Measurements from ENCODE around the gene FBXO7. TPM values are rescaled to one million over a fixed set of nuclear protein-coding genes. Genes with fewer than 3 reads are reported as not detected.
"Not testable (repeated sequence)": the region's sequence is repeated elsewhere in the genome, so short reads cannot be mapped to it uniquely, and the experiment has no call there.

The FBXO7 gene
- total and polyA plus RNA-seq, 2 experiments from 2014 or later: 38.6 to 68.5 TPM

DNA sequence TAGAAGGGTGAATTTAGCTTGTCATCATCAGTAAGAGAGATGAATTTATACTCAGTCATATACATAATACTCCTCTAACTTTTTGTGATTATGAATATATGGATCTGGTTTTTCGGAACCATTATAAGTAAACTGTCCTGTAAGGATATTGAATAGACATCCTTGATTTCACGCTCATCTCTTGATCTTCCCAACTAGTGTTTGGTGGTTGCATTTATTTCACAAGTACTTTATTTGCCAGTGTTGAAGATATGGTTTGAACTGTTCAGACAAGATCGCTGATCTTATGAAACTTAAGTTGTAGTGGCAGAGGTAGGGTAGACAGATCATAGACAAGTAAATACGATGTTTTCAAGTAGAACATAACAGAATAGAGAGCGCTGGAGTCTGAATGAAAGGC, 3.0 kb downstream of the FBXO7 start:
- no peak for TF ChIP-seq POLR2AphosphoS5 (IDR thresholded peaks at IDR 0.05; ENCODE audit: low read depth)
- TF ChIP-seq ZNF331 (CRISPR knock-in tag; IDR thresholded peaks at IDR 0.05; ENCODE audit: low read depth): no peak
- TF ChIP-seq, protein P1, sequence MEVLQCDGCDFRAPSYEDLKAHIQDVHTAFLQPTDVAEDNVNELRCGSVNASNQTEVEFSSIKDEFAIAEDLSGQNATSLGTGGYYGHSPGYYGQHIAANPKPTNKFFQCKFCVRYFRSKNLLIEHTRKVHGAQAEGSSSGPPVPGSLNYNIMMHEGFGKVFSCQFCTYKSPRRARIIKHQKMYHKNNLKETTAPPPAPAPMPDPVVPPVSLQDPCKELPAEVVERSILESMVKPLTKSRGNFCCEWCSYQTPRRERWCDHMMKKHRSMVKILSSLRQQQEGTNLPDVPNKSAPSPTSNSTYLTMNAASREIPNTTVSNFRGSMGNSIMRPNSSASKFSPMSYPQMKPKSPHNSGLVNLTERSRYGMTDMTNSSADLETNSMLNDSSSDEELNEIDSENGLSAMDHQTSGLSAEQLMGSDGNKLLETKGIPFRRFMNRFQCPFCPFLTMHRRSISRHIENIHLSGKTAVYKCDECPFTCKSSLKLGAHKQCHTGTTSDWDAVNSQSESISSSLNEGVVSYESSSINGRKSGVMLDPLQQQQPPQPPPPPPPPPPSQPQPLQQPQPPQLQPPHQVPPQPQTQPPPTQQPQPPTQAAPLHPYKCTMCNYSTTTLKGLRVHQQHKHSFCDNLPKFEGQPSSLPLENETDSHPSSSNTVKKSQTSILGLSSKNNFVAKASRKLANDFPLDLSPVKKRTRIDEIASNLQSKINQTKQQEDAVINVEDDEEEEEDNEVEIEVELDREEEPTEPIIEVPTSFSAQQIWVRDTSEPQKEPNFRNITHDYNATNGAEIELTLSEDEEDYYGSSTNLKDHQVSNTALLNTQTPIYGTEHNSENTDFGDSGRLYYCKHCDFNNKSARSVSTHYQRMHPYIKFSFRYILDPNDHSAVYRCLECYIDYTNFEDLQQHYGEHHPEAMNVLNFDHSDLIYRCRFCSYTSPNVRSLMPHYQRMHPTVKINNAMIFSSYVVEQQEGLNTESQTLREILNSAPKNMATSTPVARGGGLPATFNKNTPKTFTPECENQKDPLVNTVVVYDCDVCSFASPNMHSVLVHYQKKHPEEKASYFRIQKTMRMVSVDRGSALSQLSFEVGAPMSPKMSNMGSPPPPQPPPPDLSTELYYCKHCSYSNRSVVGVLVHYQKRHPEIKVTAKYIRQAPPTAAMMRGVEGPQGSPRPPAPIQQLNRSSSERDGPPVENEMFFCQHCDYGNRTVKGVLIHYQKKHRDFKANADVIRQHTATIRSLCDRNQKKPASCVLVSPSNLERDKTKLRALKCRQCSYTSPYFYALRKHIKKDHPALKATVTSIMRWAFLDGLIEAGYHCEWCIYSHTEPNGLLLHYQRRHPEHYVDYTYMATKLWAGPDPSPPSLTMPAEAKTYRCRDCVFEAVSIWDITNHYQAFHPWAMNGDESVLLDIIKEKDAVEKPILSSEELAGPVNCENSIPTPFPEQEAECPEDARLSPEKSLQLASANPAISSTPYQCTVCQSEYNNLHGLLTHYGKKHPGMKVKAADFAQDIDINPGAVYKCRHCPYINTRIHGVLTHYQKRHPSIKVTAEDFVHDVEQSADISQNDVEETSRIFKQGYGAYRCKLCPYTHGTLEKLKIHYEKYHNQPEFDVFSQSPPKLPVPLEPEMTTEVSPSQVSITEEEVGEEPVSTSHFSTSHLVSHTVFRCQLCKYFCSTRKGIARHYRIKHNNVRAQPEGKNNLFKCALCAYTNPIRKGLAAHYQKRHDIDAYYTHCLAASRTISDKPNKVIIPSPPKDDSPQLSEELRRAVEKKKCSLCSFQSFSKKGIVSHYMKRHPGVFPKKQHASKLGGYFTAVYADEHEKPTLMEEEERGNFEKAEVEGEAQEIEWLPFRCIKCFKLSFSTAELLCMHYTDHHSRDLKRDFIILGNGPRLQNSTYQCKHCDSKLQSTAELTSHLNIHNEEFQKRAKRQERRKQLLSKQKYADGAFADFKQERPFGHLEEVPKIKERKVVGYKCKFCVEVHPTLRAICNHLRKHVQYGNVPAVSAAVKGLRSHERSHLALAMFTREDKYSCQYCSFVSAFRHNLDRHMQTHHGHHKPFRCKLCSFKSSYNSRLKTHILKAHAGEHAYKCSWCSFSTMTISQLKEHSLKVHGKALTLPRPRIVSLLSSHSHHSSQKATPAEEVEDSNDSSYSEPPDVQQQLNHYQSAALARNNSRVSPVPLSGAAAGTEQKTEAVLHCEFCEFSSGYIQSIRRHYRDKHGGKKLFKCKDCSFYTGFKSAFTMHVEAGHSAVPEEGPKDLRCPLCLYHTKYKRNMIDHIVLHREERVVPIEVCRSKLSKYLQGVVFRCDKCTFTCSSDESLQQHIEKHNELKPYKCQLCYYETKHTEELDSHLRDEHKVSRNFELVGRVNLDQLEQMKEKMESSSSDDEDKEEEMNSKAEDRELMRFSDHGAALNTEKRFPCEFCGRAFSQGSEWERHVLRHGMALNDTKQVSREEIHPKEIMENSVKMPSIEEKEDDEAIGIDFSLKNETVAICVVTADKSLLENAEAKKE (CRISPR knock-in tag; IDR thresholded peaks at IDR 0.05): no peak
- TF ChIP-seq, protein P2, sequence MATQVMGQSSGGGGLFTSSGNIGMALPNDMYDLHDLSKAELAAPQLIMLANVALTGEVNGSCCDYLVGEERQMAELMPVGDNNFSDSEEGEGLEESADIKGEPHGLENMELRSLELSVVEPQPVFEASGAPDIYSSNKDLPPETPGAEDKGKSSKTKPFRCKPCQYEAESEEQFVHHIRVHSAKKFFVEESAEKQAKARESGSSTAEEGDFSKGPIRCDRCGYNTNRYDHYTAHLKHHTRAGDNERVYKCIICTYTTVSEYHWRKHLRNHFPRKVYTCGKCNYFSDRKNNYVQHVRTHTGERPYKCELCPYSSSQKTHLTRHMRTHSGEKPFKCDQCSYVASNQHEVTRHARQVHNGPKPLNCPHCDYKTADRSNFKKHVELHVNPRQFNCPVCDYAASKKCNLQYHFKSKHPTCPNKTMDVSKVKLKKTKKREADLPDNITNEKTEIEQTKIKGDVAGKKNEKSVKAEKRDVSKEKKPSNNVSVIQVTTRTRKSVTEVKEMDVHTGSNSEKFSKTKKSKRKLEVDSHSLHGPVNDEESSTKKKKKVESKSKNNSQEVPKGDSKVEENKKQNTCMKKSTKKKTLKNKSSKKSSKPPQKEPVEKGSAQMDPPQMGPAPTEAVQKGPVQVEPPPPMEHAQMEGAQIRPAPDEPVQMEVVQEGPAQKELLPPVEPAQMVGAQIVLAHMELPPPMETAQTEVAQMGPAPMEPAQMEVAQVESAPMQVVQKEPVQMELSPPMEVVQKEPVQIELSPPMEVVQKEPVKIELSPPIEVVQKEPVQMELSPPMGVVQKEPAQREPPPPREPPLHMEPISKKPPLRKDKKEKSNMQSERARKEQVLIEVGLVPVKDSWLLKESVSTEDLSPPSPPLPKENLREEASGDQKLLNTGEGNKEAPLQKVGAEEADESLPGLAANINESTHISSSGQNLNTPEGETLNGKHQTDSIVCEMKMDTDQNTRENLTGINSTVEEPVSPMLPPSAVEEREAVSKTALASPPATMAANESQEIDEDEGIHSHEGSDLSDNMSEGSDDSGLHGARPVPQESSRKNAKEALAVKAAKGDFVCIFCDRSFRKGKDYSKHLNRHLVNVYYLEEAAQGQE (IDR thresholded peaks at IDR 0.05; ENCODE audit: unreplicated experiment): no peak
- Mint-ChIP-seq H3K27ac (no peak overlapping the region), H3K36me3 (ENCODE audit: low read depth) (no peaks in the 10 kb centered on the region; the same call in 2 of the 3 replicates), H3K4me3 (no peak overlapping the region), H3K27me3 (ENCODE audit: insufficient read depth, low read depth, poor library complexity) (peaks cover 7% of the 10 kb centered on the region), H3K4me1 (peaks cover 4% of the 10 kb centered on the region; the same call in 2 of the 3 replicates), H3K9me3 (no peaks in the 10 kb centered on the region)
- Histone ChIP-seq H3K27ac (ENCODE audit: low read depth) (no peak overlapping the region), H3K9me2 (ENCODE audit: insufficient read depth) (no peaks in the 10 kb centered on the region), H3K36me3 (ENCODE audit: insufficient read depth) (no peaks in the 10 kb centered on the region), H3K4me2 (no peak overlapping the region), H3K4me3 (no peak overlapping the region), H2AFZ (no peak overlapping the region), H3K79me2 (replicated peaks; ENCODE audit: insufficient read depth) (peaks cover 74% of the 10 kb centered on the region), H3K4me1 (ENCODE audit: insufficient read depth) (peaks cover 12% of the 10 kb centered on the region; the same call in 1 of the 2 replicates), H3F3A (replicated peaks; ENCODE audit: low read depth) (no peaks in the 10 kb centered on the region), H4K20me1 (replicated peaks; ENCODE audit: insufficient read depth) (peaks cover 41% of the 10 kb centered on the region), H3K27me3 (ENCODE audit: insufficient read depth) (no peaks in the 10 kb centered on the region)
- no peak for ATAC-seq
- DNase-seq (ENCODE audit: low spot score): no peak

DNA sequence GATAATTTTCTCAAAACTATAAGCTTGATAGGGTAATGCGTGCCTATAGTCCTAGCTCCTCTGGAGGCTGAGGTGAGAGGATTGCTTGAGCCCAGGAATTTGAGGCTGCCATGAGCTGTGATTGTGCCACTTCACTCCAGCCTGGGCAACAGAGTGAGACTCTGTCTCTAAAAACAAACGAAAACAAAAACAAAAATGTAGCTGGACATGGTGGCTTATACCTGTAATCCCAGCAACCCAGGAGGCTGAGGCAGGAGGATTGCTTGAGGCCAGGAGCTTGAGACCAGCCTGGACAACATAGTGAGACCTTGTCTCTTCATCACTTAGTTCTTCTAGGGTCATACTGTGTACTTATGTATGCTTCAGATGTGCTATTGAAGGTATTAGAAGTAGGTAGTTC, 3.9 kb downstream of the FBXO7 start:
- not testable (repeated sequence) for H3K27ac Mint-ChIP-seq; H3K27ac ChIP-seq (ENCODE audit: low read depth); H3F3A ChIP-seq (replicated peaks; ENCODE audit: low read depth); H3K9me2 ChIP-seq (ENCODE audit: insufficient read depth); H3K4me3 Mint-ChIP-seq; H3K4me2 ChIP-seq; H3K4me3 ChIP-seq; H3K9me3 Mint-ChIP-seq; H3K36me3 ChIP-seq (ENCODE audit: insufficient read depth); ATAC-seq; H3K36me3 Mint-ChIP-seq (ENCODE audit: low read depth); DNase-seq (ENCODE audit: low spot score); H2AFZ ChIP-seq; H3K4me1 Mint-ChIP-seq; H3K27me3 Mint-ChIP-seq (ENCODE audit: insufficient read depth, low read depth, poor library complexity); H3K27me3 ChIP-seq (ENCODE audit: insufficient read depth)
- H4K20me1 ChIP-seq (replicated peaks; ENCODE audit: insufficient read depth): peaks cover 48% of the 10 kb centered on the region
- H3K79me2 ChIP-seq (replicated peaks; ENCODE audit: insufficient read depth): peaks cover 82% of the 10 kb centered on the region
- peaks cover 12% of the 10 kb centered on the region; the same call in 1 of the 2 replicates for H3K4me1 ChIP-seq (ENCODE audit: insufficient read depth)
